Mononuclear cell (primary cell): ENCODE measurements around the gene EPHB1. TPM values are rescaled to one million over a fixed set of nuclear protein-coding genes. Genes with fewer than 3 reads are reported as not detected.
"Not testable (repeated sequence)": the region's sequence is repeated elsewhere in the genome, so short reads cannot be mapped to it uniquely, and the experiment has no call there.

ENCODE experiments used
- H3K27me3 ChIP-seq: 2 replicates; pipeline ENCODE4 v1.6.0; 2011; ENCODE audit warnings: low read length, control low read depth; ENCODE audit not compliant: insufficient read depth
- H3K4me1 ChIP-seq: 2 replicates; pipeline ENCODE4 v1.5.1; 2011; ENCODE audit warnings: mild to moderate bottlenecking, low read length, control low read depth; ENCODE audit not compliant: insufficient read depth
- H3K4me3 ChIP-seq: 2 replicates; pipeline ENCODE4 v1.5.1; 2011; ENCODE audit warnings: mild to moderate bottlenecking, low read length, moderate library complexity
- H3K9me3 ChIP-seq: 2 replicates; pipeline ENCODE4 v1.5.1; 2011; ENCODE audit warnings: low read depth, mild to moderate bottlenecking, control low read depth, low read length
- total RNA-seq: library from RNA; depleted of rRNA; stranded (reverse); fragments of >200 nt; gene quantifications from one replicate; pipeline ENCODE4 v1.2.3, GENCODE V29; 2012

The EPHB1 gene
- total RNA-seq, 1 donor: 0.63 TPM

- Histone ChIP-seq H3K4me3 (no peak overlapping the region), H3K9me3 (no peaks in the 10 kb centered on the region), H3K27me3 (no peaks in the 10 kb centered on the region), H3K4me1 (peaks cover 25% of the 10 kb centered on the region)
Measured at GRCh38 chr3:135231737-135232136, 436.7 kb downstream of the EPHB1 start.

GRCh38 chr3:135232226-135232625, 437.2 kb downstream of the EPHB1 start:
- H3K4me1 ChIP-seq: peaks cover 24% of the 10 kb centered on the region

GRCh38 chr3:135233476-135233875, 438.4 kb downstream of the EPHB1 start:
- H3K9me3 ChIP-seq, H3K4me3 ChIP-seq, H3K27me3 ChIP-seq: not testable (repeated sequence)
- peaks cover 20% of the 10 kb centered on the region for H3K4me1 ChIP-seq

More at GRCh38 chr3:135232226-135232625, 437.2 kb downstream of the EPHB1 start:
- no peaks in the 10 kb centered on the region for H3K27me3 ChIP-seq
- no peak overlapping the region for H3K4me3 ChIP-seq
- H3K9me3 ChIP-seq: no peaks in the 10 kb centered on the region

- H3K4me1 ChIP-seq: no peaks in the 10 kb centered on the region
- no peak overlapping the region for H3K4me3 ChIP-seq
Measured at GRCh38 chr3:135235541-135235940, 440.5 kb downstream of the EPHB1 start.

GRCh38 chr3:135237371-135238143, 442.5 kb downstream of the EPHB1 start:
- Histone ChIP-seq H3K4me3 (no peak overlapping the region), H3K27me3 (no peaks in the 10 kb centered on the region), H3K9me3 (no peaks in the 10 kb centered on the region), H3K4me1 (no peaks in the 10 kb centered on the region)

More at GRCh38 chr3:135235541-135235940, 440.5 kb downstream of the EPHB1 start:
- no peaks in the 10 kb centered on the region for H3K9me3 ChIP-seq
- H3K27me3 ChIP-seq: no peaks in the 10 kb centered on the region

DNA sequence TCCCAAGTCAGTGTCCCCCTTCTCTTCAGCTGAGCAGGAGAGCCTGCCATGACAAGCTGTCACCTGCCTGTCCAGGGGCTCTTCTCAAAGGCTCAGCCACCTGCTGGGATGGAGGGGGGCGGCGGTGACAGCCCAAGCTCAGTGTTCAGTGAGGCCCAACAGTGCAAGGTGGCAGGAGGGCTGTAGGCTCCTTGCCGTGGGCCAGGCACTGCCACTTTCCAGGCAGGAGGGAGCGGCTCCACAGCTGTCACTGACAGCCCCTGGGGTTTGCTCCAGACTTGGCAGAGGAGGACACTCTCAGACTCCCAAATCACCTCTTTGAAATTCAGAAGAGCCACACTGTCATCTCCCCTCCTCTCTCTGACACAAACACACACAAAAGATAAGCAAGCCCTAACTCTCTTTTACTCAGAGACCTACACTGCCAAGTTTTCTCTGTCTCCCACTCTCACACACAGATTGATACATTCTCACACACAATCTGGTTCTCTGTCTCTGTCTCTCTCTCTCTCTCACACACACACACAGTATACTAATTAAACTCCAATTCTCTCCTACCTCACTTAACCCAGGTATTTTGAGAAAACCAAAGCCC, 443.3 kb downstream of the EPHB1 start:
- Histone ChIP-seq H3K4me3 (no peak overlapping the region), H3K4me1 (no peaks in the 10 kb centered on the region)

GRCh38 chr3:135238871-135239614, 444.0 kb downstream of the EPHB1 start:
- Histone ChIP-seq H3K9me3 (no peaks in the 10 kb centered on the region), H3K27me3 (no peaks in the 10 kb centered on the region), H3K4me1 (no peaks in the 10 kb centered on the region), H3K4me3 (no peak overlapping the region)

More for the DNA sequence above, 443.3 kb downstream of the EPHB1 start:
- Histone ChIP-seq H3K27me3 (no peaks in the 10 kb centered on the region), H3K9me3 (no peaks in the 10 kb centered on the region)

- Histone ChIP-seq H3K4me3 (no peak overlapping the region), H3K4me1 (no peaks in the 10 kb centered on the region), H3K27me3 (no peaks in the 10 kb centered on the region), H3K9me3 (no peaks in the 10 kb centered on the region)
Measured at GRCh38 chr3:135239615-135239884, 444.5 kb downstream of the EPHB1 start.

DNA sequence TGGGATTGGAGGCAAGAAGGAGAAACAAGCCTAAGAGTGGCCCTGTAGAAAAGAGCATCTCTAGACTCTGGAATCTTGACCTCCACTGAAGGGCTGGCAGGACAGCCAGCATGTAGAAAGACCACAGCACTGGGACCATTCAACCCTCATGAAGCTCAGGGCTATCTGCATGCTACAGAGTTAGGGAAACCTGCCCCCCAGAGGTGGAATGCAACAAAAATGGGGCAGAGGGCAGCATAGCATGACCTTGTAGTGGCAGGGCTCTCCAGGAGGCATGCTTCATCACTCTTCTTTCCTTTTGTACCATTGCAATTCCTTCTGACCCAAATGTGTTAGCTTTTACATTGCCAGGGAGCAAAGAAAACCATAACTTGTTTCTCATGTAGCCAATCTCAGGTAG, 445.4 kb downstream of the EPHB1 start:
- Histone ChIP-seq H3K4me1 (no peaks in the 10 kb centered on the region), H3K9me3 (no peaks in the 10 kb centered on the region), H3K4me3 (no peak overlapping the region), H3K27me3 (no peaks in the 10 kb centered on the region)

DNA sequence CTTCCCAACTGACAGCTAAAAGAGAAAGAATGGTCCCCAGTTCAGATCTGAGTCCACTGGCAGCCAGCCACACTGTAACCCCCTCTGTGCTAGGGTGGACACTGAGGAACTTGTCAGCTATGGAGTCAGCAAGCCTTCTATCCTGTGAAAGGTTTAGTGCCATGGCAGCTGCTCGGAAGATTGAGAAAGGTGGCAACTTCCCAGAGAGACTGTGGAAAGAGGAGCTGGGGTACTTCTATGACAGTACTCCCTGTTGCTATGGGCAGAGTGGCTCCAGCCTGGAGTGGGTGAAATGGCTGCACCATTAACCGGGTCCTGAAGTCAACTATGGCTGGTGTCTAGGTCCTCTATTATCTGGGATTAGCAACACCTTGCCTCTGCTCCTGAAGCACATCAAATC, 447.2 kb downstream of the EPHB1 start:
- Histone ChIP-seq H3K27me3 (no peaks in the 10 kb centered on the region), H3K9me3 (no peaks in the 10 kb centered on the region), H3K4me1 (no peaks in the 10 kb centered on the region), H3K4me3 (no peak overlapping the region)

- H3K4me3 ChIP-seq: no peak overlapping the region
- H3K9me3 ChIP-seq: no peaks in the 10 kb centered on the region
- H3K4me1 ChIP-seq: no peaks in the 10 kb centered on the region
Measured at GRCh38 chr3:135243616-135244015, 448.6 kb downstream of the EPHB1 start.

GRCh38 chr3:135246027-135246426, 451.0 kb downstream of the EPHB1 start:
- Histone ChIP-seq H3K27me3 (no peaks in the 10 kb centered on the region), H3K4me1 (no peaks in the 10 kb centered on the region), H3K4me3 (no peak overlapping the region), H3K9me3 (no peaks in the 10 kb centered on the region)

More at GRCh38 chr3:135243616-135244015, 448.6 kb downstream of the EPHB1 start:
- no peaks in the 10 kb centered on the region for H3K27me3 ChIP-seq

GRCh38 chr3:135248213-135248612, 453.2 kb downstream of the EPHB1 start:
- Histone ChIP-seq H3K9me3 (no peaks in the 10 kb centered on the region), H3K27me3 (no peaks in the 10 kb centered on the region), H3K4me1 (no peaks in the 10 kb centered on the region), H3K4me3 (no peak overlapping the region)

DNA sequence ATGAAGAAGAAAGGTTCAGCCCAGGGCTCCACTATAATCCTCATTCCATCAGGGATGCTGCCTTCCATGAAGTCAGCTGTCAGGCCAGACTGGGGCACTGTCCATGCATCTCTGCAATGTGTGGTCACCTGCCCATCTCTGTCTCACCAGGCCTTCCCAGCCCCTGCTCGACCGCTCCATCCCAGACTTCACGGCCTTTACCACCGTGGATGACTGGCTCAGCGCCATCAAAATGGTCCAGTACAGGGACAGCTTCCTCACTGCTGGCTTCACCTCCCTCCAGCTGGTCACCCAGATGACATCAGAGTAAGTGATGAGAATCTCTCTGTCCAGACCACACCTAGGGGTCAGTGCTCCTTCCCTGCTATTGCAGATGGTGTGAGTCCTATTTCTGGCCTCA, 454.1 kb downstream of the EPHB1 start:
- Histone ChIP-seq H3K27me3 (no peaks in the 10 kb centered on the region), H3K9me3 (no peaks in the 10 kb centered on the region), H3K4me3 (no peak overlapping the region), H3K4me1 (no peaks in the 10 kb centered on the region)

GRCh38 chr3:135258916-135259315, 463.9 kb downstream of the EPHB1 start:
- no peaks in the 10 kb centered on the region for H3K27me3 ChIP-seq
- H3K4me1 ChIP-seq: no peaks in the 10 kb centered on the region
- no peaks in the 10 kb centered on the region for H3K9me3 ChIP-seq
- no peak overlapping the region for H3K4me3 ChIP-seq
